NCI-H2171 (cell line): ENCODE results near the gene TMED9.

Experiments
- DNase-seq: peaks from one replicate; lab custom pipeline; 2025; lab: John Stamatoyannopoulos, UW

TMED9 gene

GRCh38 chr5:177578316-177578715 is 13.7 kb upstream of the TMED9 start:
- DNase-seq, result no peak

- no peak for DNase-seq
Measured at GRCh38 chr5:177588413-177588909, 3.5 kb upstream of the TMED9 start.

- no peak for DNase-seq
Measured at GRCh38 chr5:177590406-177590805, 1.6 kb upstream of the TMED9 start.

DNA sequence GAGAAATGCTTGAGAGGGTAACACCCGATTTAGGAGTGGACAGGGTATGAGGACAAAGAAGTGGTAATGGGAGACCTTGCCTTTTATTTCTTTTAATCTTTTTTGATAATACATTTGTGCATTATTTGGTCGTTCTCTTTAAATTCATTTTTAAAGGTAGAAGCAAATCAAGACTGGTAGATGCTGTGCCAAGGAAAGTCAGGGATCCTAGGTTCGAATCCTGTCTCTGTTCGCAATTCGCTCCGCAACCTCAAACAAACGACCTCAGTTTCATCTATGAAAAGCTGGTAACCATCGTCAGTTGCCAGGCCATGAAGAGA is 353 bp upstream of the TMED9 start:
- DNase-seq, result no peak

DNA sequence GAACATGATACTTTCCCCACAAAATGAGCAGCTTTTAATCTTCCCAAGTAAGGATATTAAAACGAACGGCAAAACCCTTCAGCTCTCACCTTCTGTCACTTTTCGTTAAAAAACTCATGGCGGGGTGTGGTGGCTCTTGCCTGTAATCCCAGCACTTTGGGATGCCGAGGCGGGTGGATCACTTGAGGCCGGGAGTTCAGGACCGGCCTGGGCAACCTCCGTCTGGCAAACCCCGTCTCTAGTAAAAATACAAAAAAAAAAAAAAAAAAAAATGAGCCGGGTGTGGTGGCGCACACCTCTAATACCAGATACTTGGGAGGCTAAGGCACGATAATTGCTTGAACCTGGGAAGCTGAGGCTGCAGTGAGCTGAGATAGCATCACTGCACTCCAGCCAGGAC is 902 bp downstream of the TMED9 start:
- no peak for DNase-seq

DNA sequence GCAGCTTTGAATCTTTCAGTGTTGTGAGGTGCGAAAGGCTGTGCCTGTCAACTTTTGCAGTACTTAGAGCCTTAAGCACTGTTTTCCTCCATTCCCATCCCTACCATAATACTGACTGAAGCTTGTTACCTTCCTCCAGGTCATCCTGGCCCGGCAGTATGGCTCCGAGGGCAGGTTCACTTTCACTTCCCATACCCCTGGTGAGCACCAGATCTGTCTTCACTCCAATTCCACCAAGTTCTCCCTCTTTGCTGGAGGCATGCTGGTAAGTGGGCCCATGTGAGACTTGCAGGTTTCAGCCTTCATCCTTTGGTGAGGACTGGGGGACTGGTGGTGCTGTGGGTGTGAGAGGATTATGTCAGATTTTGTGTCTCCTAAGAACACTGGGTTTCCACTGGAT is 1.5 kb downstream of the TMED9 start:
- no peak for DNase-seq

GRCh38 chr5:177594071-177594470 is 2.1 kb downstream of the TMED9 start:
- no peak for DNase-seq

DNA sequence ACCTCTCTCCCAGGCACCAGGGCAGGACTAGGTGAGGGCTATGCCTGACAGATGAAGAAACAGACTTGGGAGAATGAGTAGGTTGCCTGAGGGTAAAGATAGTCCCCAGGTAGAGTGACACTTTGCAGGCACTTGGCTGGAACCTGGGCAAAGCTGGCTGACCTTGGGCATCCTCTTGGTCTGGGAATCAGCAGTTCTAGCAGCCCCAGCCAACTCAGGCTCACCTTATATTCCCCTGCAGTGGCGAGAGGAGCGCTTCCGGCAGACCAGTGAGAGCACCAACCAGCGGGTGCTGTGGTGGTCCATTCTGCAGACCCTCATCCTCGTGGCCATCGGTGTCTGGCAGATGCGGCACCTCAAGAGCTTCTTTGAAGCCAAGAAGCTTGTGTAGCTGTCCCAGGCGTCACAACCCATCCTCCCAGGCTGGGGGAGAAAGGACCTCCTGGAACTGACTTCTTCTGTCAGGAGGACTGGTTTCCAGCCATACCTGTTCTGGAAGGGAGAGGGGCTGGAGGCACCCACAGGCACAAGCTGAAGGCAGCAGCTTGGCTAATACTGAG is 3.1 kb downstream of the TMED9 start:
- DNase-seq, result no peak

GRCh38 chr5:177595991-177596774 is 4.2 kb downstream of the TMED9 start:
- no peak for DNase-seq

DNA sequence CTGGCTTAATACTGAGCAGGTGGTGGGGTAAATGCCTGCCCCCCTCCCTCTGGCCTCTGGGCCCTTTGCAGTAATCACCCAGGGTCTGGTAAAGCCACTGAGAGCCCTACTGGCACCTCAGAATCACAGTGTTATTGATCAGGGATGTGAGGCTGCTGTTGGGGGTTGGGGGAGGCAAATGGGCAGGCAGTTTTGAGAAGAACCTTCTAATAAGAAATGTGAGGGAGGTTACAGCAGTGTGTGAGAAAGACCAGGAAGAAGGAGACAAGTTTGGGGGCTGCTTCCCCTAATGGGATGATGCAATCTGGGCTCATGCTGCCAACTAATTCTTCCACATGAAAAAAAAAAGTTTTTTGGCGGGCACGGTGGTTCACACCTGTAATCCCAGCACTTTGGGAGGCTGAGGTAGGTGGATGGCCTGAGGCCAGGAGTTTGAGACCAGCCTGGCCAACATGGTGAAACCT is 4.8 kb downstream of the TMED9 start:
- DNase-seq, result no peak

DNA sequence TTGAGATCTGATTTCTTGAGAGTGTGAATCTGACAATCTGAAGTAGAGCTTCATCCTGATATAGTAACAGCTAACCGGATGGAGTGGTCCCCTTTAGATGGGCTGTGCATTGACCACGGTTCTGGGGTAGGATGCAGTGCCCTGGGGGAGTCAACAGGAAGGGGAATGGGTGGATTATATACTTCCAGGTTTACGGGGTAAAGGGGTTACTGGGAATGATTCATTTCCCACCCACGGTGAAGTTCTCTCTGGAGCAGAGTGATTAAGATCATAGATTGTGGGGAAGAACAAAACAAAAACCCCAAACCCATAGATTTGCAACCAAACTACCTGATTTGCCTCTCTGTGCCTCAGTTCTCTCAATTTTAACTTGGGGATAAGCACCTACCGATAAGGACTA is 6.5 kb downstream of the TMED9 start:
- no peak for DNase-seq

- DNase-seq, result peak; percentile 46
Measured at GRCh38 chr5:177599731-177600507, 7.9 kb downstream of the TMED9 start, which contains the start of gene B4GALT7. TSS of gene B4GALT7 (plus strand) at chr5:177600132. CDS start at chr5:177600211, 79 bp downstream.

DNA sequence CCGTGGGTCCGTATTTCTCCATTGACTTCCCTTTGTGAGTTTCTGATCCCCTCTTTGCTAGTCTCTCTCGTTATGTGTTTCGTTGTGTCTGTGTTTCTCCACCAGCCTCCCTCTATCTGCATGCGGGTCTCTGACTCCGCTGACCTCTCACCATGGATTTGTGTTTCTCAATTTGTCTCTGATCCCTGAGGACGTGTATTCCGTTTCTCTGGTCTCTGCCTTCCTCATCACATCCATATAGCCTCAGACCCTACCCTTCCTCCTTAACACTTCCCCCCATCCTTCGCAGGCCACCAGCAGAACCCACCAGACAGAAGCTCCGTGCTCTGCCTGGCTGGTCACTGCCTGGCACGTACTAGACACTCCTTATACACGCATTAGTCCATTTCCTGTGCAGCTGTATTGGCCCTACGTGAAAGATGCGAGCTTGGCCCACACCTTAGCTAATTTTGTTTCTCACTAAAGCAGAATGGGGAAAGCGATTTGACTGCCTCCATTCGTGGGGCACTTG is 8.6 kb downstream of the TMED9 start:
- no peak for DNase-seq

DNA sequence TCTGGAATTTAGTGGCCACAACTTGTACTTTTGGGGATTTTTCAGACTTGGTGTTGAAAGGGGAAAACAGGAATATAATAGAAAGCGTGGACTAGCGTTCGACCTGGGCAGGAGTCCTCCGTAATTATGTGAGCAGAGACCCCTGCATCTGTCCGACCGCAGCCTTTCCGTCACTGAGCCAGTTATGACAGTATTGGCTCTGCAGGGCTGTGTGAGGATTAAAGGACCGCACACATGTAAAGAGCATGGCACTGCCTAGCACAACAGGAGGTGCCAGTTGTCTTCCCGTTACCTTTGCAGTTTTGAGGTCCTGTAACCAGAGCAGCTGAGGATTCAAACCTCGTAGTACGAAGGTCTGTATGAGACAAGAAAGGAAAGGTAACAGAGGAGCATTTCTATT is 9.1 kb downstream of the TMED9 start:
- DNase-seq, result no peak

- DNase-seq, result no peak
Measured at GRCh38 chr5:177601577-177602457, 9.8 kb downstream of the TMED9 start.

GRCh38 chr5:177602458-177602830 is 10.4 kb downstream of the TMED9 start:
- DNase-seq, result no peak

DNA sequence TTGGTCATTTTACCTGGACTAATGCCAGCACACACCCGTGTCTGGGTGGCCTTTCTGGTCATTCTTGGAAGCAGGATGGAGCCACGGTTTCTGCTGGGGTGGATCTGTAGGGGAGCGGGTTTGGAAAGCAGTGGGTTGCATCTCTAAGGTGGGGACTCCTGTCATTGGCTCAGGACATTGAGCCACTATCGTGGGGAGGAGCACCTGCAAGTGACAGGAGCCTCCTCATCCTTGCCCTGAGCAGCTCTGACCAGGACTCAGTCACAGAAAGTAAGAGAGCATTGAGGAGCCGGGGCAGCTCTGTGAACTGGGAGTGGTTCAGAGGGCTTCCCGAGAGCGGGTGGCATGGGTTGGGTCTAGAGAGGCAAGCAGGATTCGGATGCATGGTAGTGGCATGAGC is 11.6 kb downstream of the TMED9 start:
- DNase-seq, result no peak

- DNase-seq, result no peak
Measured at GRCh38 chr5:177604116-177604521, 12.1 kb downstream of the TMED9 start.

GRCh38 chr5:177604656-177605055 is 12.7 kb downstream of the TMED9 start:
- DNase-seq, result no peak

DNA sequence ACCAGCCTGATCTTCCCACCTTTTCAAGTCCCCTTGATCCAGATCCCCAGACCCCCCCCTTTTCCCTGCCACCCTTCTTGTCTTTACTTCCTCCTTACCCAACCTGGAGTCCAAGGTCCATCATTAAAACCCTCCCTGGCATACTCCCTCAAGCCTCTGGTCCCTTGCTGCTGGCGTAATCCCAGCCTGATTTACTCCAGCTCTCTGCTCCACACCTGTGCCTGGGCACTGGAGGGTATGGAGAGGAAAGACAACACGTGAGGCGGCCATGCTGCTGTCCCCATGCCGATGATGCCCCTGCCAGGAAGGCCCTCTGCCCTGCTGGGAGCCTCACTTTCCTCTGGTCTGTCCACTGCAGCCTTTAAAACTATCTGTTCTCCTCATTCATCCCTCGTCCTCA is 13.1 kb downstream of the TMED9 start:
- DNase-seq, result no peak

GRCh38 chr5:177605667-177606066 is 13.7 kb downstream of the TMED9 start:
- no peak for DNase-seq
